IPS-18a (cell line): Measurements from ENCODE around the gene CHRM4.

Source experiments
- H3K27ac ChIP-seq: one replicate; pipeline ENCODE4 v1.5.1; 2013; ENCODE audit warnings: low read length
- H3K27me3 ChIP-seq: one replicate; pipeline ENCODE4 v1.6.1; 2013; ENCODE audit warnings: mild to moderate bottlenecking, low read length; ENCODE audit not compliant: control insufficient read depth, insufficient read depth
- H3K36me3 ChIP-seq: one replicate; pipeline ENCODE4 v1.6.1; 2013; ENCODE audit warnings: low read depth, low read length; ENCODE audit not compliant: control insufficient read depth
- H3K4me1 ChIP-seq: one replicate; pipeline ENCODE4 v1.6.1; 2013; ENCODE audit warnings: low read depth, low read length; ENCODE audit not compliant: control insufficient read depth
- H3K4me3 ChIP-seq: one replicate; pipeline ENCODE4 v1.5.1; 2013; ENCODE audit warnings: low read length
- H3K9ac ChIP-seq: one replicate; pipeline ENCODE4 v1.6.1; 2013; ENCODE audit warnings: mild to moderate bottlenecking, low read length, moderate library complexity
- H3K9me3 ChIP-seq: one replicate; pipeline ENCODE4 v1.6.1; 2013; ENCODE audit warnings: low read depth, low read length; ENCODE audit not compliant: control insufficient read depth

Gene CHRM4

DNA sequence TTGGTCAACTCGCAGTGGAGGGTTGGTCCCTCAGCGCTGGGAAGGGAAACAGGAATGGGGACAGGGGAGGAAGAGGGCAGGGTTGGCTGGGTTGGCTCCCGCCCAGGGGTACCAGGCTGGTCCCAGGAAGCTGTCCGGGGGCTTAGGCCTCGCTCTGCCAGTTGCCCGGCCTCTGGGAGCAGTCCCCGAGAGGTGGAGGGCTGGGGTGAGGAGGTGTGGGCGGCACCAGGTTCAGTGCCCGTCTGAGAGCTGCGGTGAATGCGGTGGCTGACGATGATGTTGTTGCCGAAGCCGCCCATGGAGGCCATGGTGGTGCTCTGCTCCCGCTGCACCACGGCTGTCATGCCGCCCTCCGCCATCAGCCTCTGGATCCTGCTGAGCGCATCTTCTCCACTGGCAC lies 6.0 kb upstream of the CHRM4 start:
- Histone ChIP-seq H3K4me1 (no peaks in the 10 kb centered on the region), H3K4me3 (no peak overlapping the region), H3K36me3 (peaks cover 6% of the 10 kb centered on the region), H3K9me3 (no peaks in the 10 kb centered on the region), H3K27me3 (peaks cover 16% of the 10 kb centered on the region), H3K9ac (no peak overlapping the region), H3K27ac (no peak overlapping the region)

DNA sequence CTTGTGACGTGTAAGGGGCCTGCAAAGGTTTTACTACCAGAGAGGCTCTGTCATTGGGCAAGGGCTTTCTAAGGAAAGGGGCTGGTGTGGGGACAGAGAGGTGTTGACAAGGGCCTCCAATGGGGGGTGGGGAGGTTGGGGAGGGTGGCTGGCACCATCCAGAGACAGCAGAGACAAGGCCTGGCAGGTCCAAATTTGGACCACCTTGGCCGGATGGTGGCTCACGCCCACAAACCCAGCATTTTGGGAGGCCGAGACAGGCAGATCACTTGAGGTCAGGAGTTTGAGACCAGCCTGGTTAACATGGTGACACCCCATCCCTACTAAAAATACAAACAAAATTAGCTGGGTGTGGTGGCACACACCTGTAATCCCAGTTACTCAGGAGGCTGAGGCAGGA lies 2.2 kb upstream of the CHRM4 start:
- peaks cover 47% of the 10 kb centered on the region for H3K27me3 ChIP-seq
- no peak overlapping the region for H3K9ac ChIP-seq

DNA sequence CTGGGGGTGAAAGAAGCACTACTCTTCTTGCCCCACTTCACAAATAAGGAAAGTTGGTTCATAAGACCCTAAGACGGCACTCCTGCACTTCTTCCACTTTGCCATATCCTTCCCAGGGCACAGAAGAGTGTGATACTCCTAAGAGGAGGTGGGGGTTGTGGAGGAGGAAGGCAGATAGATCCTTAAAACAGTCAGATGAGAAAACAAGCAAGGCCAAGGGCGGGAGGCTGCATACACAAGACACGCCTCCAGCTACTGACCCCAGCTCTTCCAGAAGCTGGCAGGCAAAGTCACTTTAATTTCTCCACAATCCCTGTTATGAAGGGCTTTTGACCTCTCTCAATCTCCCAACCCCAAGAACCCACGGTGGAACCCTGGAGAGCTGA lies 1.6 kb upstream of the CHRM4 start:
- peaks cover 6% of the 10 kb centered on the region for H3K36me3 ChIP-seq
- no peaks in the 10 kb centered on the region for H3K9me3 ChIP-seq
- H3K4me1 ChIP-seq: peaks cover 15% of the 10 kb centered on the region
- H3K9ac ChIP-seq: no peak overlapping the region
- H3K27me3 ChIP-seq: peaks cover 53% of the 10 kb centered on the region
- H3K4me3 ChIP-seq: peak overlapping the region; percentile 63
- no peak overlapping the region for H3K27ac ChIP-seq

More for the DNA sequence above, 2.2 kb upstream of the CHRM4 start:
- H3K4me1 ChIP-seq: peaks cover 9% of the 10 kb centered on the region
- H3K36me3 ChIP-seq: peaks cover 6% of the 10 kb centered on the region
- no peak overlapping the region for H3K4me3 ChIP-seq
- H3K9me3 ChIP-seq: no peaks in the 10 kb centered on the region
- H3K27ac ChIP-seq: no peak overlapping the region

DNA sequence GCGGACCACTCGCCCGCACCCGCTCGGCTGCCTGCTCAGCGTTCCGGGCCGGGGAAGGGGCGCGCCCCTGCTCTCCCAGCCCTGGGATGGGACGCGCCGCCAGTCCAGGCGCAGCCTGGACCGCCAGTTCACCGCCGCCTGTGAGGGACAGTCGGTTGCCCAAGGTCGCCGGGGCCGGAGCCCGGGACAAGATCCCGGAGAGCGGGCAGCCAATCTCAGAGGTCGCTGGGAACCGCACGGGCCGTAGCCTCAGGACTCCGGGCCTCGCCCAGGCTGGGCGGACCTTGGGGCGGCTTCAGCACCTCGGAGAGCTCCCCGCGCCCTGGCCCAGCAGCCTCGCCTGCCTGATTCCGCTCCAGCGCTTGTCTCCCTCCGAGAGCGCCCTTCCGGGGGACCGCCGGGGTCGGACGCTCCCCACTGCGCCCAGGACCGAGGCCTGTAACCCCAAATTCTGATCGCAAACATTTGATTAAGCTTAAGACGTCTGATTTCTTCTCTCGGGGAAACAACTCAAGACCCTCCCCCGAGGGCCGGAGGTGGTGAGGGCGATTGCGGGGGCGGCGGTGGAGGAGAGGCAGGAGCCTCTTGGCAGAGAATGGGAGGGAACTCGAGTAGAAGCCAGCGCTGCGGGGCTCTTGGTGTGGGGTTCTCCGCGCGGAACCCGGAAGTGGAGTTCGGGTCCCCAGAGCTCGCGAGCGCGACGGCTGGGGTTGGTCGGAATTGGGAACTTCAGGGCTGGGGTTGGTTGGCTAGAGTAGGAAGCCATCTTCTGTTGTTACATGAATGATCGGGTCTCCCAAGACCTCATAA lies 1.1 kb upstream of the CHRM4 start:
- H3K9me3 ChIP-seq: no peaks in the 10 kb centered on the region
- H3K27ac ChIP-seq: no peak overlapping the region
- H3K4me1 ChIP-seq: peaks cover 15% of the 10 kb centered on the region
- H3K36me3 ChIP-seq: peaks cover 6% of the 10 kb centered on the region
- peak overlapping the region; percentile 63 for H3K4me3 ChIP-seq
- no peak overlapping the region for H3K9ac ChIP-seq
- H3K27me3 ChIP-seq: peaks cover 59% of the 10 kb centered on the region

DNA sequence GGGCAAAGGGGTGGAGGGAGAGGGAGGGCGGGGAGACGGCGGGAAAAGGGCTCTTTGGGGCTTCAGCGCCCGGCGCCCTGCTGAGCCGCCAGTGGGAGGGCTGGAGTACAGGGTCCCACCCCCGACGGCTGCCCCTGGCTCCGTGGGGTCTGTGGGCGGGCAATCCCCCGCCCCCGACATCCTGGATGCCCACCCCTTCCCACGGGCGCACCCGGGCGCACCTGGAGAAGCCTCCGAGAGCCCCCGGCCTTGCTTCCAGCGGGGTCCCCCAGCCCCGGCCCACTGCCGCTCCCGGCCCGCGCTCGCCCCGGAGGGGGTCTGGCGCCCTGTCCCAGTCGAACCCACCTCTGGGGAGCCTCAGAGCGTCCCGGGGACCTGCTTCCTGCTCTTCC lies 394 bp downstream of the CHRM4 start:
- Histone ChIP-seq H3K9me3 (no peaks in the 10 kb centered on the region), H3K36me3 (no peaks in the 10 kb centered on the region), H3K4me1 (peaks cover 15% of the 10 kb centered on the region), H3K27ac (no peak overlapping the region), H3K4me3 (peak overlapping the region; percentile 33), H3K9ac (no peak overlapping the region), H3K27me3 (peaks cover 67% of the 10 kb centered on the region)

DNA sequence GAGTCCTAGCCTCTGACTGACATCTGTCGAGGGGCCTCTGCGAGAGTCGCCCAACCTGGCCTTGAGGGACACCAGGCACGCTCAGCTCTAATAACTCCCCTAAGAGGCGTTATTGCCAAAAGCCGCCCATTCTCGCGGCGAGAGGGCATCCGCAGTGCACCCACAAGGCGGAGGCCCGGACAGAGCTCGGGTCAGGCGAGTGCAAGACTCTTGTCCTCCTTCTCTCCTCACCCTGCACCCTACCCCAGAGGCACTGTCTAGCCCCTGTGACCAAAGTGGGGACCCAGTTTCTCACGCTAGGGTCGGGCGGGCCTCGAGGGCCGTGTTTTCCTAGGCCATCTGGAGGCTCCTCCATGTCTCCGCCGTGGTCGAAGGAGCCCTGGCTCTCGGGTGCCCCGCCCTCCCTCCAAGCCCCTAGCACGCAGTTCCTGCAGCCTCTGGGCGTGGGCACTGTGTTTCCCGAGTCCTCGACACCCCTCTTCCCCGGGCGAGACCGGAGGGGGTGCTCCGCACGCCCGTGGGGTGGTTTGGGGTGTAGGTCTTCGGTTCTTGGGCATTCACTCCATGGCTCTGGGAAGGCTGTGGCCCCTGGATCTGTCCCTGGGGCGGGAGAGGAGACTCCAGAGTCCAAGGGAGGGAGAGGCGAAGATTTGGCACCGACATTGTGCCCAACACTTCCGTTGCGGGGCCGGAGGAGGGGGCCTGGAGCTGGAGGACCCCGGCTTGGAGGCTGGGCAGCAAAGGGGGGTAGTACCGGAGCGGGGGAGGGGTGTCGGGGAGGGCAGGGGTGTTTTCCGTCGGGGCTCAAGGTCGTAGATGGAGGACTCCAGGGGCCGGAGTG lies 1.0 kb downstream of the CHRM4 start:
- H3K36me3 ChIP-seq: no peaks in the 10 kb centered on the region
- H3K9ac ChIP-seq: no peak overlapping the region
- H3K4me3 ChIP-seq: peak overlapping the region; percentile 53
- H3K27me3 ChIP-seq: peaks cover 67% of the 10 kb centered on the region
- H3K4me1 ChIP-seq: peaks cover 15% of the 10 kb centered on the region
- no peaks in the 10 kb centered on the region for H3K9me3 ChIP-seq
- H3K27ac ChIP-seq: no peak overlapping the region

DNA sequence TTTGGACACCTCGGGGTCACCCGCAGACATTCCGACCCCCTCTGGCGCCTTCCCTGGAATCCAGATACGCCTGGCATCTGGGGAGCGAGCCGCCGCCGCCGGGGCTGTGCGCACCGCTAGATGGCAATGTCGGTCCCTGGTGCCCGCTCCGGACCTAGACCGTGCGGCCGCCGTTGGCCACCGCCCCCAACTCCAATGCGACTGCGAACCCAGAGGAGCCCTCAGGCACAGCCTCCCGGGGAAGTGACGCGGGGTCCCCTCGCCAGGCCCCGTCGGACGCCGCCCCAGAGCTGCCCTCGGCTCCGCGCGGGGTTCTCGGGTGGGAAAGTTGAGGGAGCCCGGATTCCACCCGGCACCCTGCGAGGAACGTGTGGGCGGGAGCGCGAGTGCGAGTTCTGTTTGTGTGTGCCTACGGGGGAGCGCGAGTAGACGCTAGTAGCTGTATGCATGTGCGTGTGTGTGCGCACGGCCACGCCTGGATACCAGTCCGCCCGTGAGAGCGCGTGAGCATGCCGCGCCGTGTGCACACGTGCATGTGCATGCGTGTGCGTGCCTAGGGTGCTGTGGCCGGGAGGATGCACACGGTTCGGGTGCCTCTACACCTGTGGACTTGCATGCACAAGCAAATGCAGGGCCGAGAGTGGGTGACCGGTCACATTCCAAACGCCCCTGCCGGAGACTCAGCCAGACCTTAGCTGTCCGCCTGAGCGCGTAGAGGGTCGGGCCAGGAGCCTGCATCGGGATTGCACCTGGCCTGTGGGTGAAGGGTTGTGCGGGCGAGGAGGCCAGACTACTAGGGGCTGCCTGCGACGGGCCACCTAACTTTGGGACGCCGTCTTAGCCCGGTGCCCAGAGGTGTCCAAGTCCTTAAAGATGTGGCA lies 1.9 kb downstream of the CHRM4 start:
- H3K9ac ChIP-seq: no peak overlapping the region

DNA sequence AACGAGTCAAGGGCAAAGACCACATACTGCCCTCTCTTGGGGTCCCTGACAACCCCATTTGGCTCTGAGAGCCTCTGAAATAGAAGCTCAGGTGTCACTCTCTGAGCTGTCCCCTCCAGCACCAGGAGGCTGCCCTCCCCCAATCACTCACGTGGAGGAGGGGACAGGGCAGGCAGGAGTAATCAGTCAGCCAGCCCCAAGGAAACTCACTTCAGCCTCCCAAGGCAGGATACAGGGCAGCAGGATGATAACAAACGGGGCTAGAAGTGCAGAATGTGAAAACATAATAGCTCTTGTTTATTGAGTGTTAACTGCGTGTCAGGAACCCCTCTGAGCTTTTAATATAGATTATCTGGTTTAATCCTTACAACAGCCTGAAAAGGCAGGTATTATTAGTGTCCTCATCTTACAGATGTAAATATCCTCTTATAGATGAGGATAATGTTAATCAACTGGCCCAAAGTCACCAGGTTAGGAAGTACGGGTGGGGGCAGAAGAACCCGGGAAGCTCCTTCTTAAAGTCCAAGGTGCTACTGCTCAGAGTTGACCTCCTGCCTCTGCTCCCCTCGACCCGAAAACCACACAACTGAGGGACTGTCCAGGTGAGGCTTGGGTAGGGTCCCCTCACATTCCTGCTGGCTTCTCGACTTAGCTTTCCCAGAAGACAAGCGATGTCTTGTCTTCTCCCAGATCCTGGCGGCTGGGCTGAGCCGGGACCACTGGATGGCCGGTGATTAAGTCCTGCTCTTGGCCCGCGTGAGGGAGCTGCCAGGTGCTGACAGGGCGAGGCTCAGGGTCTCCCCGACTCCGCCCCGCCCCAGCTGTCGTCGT lies 2.7 kb downstream of the CHRM4 start:
- Histone ChIP-seq H3K4me1 (peaks cover 15% of the 10 kb centered on the region), H3K9ac (no peak overlapping the region), H3K27ac (no peak overlapping the region), H3K4me3 (peak overlapping the region; percentile 53), H3K27me3 (peaks cover 62% of the 10 kb centered on the region), H3K36me3 (peaks cover 3% of the 10 kb centered on the region), H3K9me3 (no peaks in the 10 kb centered on the region)

More for the DNA sequence above, 1.9 kb downstream of the CHRM4 start:
- H3K4me1 ChIP-seq: peaks cover 15% of the 10 kb centered on the region
- H3K4me3 ChIP-seq: peak overlapping the region; percentile 53
- H3K27ac ChIP-seq: no peak overlapping the region
- H3K27me3 ChIP-seq: peaks cover 67% of the 10 kb centered on the region
- no peaks in the 10 kb centered on the region for H3K36me3 ChIP-seq
- no peaks in the 10 kb centered on the region for H3K9me3 ChIP-seq

DNA sequence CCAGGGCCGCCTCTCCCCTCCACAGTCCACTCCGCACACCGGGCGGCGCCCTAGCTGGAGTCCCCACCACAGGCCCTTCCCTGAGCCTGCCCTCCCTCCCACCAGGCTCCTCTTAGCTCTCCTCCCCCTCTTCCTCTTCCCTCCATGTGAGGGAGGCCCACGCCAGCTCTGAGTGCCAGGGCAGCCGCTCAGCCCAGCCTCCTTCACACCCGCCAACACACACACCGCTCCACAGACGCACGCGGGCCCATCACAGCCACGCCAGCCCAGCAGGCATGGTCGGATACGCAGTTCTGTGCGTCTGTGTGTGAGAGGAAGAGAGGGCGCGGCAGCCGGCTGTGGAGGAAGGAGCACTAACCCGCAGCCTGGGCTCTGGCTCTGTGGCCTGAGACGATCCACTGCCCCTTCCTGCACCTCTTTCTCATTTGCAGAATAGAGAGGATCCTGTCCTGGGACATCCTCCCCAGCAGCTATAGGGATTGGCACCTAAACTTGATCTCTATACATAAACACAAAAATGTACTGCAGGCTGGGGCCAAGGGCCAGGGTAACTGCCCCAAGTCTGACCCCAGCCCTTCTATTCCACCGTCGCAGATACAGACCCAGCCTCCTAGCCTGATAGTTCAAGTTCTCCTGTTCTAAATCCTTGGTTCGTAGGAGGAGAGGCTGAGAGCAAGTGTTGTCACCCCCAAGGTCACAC lies 3.5 kb downstream of the CHRM4 start:
- H3K4me1 ChIP-seq: peaks cover 22% of the 10 kb centered on the region
- H3K4me3 ChIP-seq: no peak overlapping the region
- H3K9ac ChIP-seq: no peak overlapping the region
- H3K36me3 ChIP-seq: peaks cover 7% of the 10 kb centered on the region
- no peaks in the 10 kb centered on the region for H3K9me3 ChIP-seq
- peaks cover 55% of the 10 kb centered on the region for H3K27me3 ChIP-seq
- H3K27ac ChIP-seq: no peak overlapping the region

DNA sequence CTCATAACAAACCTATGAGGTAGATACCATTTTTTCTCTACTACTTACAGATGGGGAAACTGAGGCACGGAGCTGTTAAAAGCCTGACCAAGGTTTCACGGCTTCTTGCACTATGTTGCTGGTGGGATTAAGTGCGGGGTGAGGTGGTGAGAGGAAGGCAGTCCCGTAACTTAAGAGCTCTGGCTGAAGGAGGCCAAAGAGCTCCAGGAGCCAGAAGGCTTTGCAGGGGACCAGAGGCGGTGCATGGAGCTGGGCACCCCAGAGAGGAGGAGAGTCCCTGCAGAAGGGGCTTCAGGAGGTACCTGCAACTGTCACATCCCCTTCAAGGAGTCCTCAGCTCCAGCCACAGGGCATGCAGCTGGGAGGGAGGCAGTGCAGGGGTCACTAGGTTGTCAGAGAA lies 4.1 kb downstream of the CHRM4 start:
- H3K9ac ChIP-seq: no peak overlapping the region
- peaks cover 51% of the 10 kb centered on the region for H3K27me3 ChIP-seq
- peaks cover 7% of the 10 kb centered on the region for H3K36me3 ChIP-seq
- no peaks in the 10 kb centered on the region for H3K9me3 ChIP-seq
- H3K27ac ChIP-seq: no peak overlapping the region
- no peak overlapping the region for H3K4me3 ChIP-seq
- peaks cover 27% of the 10 kb centered on the region for H3K4me1 ChIP-seq
